C4-2B (cell line): ENCODE results near the gene SLC17A2.

Experiments
- H3K27ac ChIP-seq: fragments of 450-650 bp; 2 replicates; pipeline ENCODE4 v1.5.1; 2017
- CTCF ChIP-seq: fragments of 450-650 bp; conservative IDR thresholded peaks from 2 replicates; pipeline ENCODE4 v1.5.1; 2017; ENCODE audit warnings: mild to moderate bottlenecking
- ZFX ChIP-seq: fragments of 450-650 bp; IDR thresholded peaks from 2 replicates; pipeline ENCODE4 v1.6.1; 2017

Gene SLC17A2

GRCh38 chr6:25882051-25882496 lies 48.4 kb downstream of the SLC17A2 start:
- no peak overlapping the region for H3K27ac ChIP-seq
- TF ChIP-seq ZFX (no peak), CTCF (no peak)

DNA sequence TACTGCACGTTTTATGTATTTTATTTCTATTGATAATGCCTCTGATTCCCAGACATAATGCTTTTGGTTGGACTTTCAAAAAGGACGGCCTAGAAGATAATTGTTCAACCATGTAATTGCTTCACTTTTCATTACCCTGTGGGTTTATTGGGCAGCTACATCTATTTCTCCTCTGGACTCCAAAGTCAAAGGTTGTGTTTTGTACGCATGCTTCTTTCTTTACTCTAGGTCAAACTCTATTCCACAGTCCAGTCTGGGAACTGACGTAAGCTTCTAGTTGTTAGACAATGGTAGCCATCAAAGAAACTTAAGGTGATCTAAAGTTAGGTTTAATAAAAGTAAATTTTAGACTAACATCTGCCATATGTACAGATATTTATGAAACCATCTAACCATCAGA lies 49.9 kb downstream of the SLC17A2 start:
- H3K27ac ChIP-seq = no peak overlapping the region
- TF ChIP-seq CTCF = no peak
- TF ChIP-seq ZFX = no peak

DNA sequence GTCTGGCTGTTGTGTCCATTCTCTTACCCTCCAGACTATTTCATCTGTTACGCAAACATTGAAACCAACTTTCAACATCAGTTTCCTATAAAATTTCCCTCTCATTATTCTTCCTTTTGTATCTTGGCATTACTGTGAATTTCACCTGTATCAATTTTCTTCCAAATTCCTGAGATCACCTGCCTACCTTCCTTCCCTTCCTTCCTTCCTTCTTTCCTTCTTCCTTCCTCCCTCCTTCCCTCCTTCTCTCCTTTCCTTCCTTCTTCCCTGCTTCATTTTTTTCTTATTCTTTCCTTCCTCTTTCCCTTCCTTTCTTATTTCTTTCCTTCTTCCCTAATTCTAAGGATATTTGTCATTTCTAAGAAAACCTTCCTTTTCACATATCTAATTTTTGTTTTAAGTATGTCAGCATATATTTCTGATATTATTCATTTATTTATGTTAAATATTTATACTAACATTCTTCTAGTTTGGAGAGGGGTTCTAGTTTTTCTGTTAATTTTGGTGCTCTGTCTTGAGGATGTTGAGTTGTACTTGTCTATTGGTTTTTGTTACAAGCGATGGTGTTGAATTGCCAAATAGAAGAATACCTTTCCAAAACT lies 51.7 kb downstream of the SLC17A2 start:
- TF ChIP-seq CTCF = no peak
- TF ChIP-seq ZFX = no peak
- H3K27ac ChIP-seq = no peak overlapping the region

- H3K27ac ChIP-seq = no peak overlapping the region
Observed at GRCh38 chr6:25875926-25876602, 54.4 kb downstream of the SLC17A2 start.

DNA sequence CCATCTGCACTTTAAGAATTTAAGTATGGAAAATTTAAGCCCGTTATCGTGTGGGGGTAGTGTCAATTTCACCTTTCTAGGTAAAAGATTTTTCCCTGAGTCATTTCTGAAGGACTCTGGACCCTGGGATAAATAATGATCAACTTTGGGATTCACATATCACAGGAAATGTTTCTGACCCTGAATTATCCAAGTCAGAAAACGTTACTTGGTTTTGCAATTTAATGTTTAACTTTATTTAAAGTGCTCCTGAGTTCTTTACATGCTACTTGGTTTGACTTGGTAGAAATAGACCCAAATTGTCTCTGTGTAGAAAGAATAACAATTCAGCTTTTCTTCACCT lies 55.0 kb downstream of the SLC17A2 start:
- no peak for TF ChIP-seq ZFX
- TF ChIP-seq CTCF = no peak
- H3K27ac ChIP-seq = no peak overlapping the region

More at GRCh38 chr6:25875926-25876602, 54.4 kb downstream of the SLC17A2 start:
- no peak for TF ChIP-seq CTCF
- no peak for TF ChIP-seq ZFX

DNA sequence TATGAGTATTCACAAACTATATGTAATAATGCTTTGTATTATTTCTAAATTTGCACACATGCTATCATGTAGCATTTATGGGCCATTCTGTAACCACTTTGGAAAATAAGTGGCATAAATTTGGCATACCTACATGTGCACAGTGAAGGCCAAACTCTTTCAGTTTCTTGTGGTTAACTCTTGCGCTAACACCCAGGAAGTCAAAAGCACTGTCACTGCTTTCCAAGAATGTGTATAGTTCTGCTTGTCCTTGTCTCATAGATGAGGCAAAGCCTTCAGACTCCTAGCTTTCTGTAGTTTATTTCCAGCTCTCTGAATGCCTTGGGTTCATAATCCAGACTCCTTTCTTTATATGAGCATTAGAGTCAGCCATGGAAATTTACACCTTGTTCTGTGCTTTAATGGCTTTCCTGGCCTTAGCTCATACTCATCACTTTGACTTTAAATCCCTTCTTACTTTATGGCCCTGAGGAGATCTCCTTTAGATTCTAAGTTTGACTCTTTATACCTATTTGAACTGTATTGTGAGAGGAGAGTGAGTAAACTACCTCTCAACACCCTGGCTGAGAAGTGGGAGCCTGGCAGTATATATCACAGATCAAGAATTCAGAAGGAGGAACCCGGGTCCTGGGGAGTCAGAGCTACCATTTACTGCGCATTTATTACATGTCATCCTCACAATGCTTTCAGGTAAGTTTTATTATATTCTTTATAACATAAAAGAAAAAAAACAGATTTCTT lies 55.5 kb downstream of the SLC17A2 start:
- no peak overlapping the region for H3K27ac ChIP-seq
- TF ChIP-seq CTCF = no peak

GRCh38 chr6:25874118-25874517 lies 56.4 kb downstream of the SLC17A2 start, which contains the start of gene SLC17A3:
SLC17A3 (minus strand) TSS chr6:25874243; CDS start chr6:25868387, 5,856 bp downstream.
- H3K27ac ChIP-seq = no peak within 1 kb of the TSS
- TF ChIP-seq CTCF = no peak
- TF ChIP-seq ZFX = no peak
